NCI-H146 (cell line): ENCODE data around the gene CCNDBP1.
"Not testable (repeated sequence)": the region's sequence is repeated elsewhere in the genome, so short reads cannot be mapped to it uniquely, and the experiment has no call there.

Experiments
- DNase-seq: peaks from one replicate; lab custom pipeline; 2025; lab: John Stamatoyannopoulos, UW

CCNDBP1 gene, protein sequence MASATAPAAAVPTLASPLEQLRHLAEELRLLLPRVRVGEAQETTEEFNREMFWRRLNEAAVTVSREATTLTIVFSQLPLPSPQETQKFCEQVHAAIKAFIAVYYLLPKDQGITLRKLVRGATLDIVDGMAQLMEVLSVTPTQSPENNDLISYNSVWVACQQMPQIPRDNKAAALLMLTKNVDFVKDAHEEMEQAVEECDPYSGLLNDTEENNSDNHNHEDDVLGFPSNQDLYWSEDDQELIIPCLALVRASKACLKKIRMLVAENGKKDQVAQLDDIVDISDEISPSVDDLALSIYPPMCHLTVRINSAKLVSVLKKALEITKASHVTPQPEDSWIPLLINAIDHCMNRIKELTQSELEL

DNA sequence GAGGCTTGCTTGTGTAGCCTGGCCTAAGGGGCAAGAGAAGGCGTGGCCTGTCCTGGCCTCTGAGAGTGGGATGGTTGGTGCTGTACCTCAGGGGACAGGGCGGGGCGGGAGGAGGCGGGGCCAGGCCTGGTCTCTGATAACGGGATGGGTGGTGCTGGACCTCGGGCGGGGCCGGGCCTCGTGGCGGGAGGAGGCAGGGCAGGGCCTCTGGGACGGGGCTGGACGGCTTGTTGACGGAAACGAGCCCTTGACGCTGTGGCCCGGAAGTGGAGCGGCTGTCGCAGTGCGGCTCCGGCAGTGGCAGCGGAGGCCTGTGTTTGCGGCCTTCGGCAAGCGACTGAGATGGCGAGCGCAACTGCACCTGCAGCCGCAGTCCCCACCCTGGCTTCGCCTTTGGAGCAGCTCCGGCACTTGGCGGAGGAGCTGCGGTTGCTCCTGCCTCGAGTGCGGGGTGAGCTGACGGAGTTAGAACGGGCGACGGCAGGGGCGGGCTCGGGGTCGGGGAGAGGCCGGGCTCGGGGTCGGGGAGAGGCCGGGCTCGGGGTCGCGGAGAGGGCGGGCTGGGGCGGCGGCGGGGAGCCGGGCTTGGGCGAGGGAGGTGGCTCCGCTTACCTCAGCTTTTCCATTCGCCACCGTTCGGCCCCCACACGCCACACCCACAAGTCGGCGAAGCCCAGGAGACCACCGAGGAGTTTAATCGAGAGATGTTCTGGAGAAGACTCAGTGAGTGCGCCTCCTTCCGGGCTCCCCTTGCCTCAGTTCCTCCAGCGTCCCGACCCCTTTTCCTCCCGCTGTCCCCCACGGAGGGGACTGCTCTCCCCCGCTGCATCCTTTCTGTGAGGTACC, at the start of gene CCNDBP1:
Gene CCNDBP1 (plus strand): TSS at position 247 of the 846 bp plus-strand sequence. CDS start 96 bp downstream, at position 343.
- DNase-seq = peak; percentile 93

DNA sequence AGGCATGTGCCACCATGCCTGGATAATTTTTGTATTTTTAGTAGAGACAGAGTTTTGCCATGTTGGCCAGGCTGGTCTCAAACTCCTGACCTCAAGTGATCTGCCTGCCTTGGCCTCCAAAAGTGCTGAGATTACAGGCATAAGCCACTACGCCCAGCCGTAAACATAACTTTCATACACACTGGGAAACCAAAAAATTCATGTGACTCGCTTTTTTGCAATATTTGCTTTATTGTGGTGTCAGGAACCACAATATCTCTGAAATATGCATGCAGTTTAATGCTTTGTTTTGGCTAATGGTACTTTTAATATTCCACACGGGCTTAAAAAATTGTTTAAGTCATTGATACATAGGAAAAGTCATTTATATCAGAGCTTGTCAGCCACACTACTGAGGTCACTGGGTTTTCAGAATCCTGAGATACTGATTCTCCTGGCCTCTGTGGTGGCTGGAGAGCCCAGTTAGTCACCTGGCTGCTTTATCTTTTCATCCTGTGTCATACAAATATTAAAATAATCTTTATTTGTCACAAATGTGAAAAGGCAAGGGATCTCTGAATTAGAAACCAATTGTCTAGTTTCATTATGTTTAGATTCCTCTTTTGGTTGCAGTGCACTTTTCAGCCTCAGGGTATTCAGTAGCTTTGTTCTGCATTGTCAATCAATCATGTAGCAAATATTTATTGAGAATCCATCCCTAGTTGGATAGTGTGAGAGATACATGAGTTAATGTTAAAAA, 41.8 kb upstream of the CCNDBP1 start:
- no peak for DNase-seq

GRCh38 chr15:43144512-43144911, 40.7 kb upstream of the CCNDBP1 start:
- DNase-seq = no peak

DNA sequence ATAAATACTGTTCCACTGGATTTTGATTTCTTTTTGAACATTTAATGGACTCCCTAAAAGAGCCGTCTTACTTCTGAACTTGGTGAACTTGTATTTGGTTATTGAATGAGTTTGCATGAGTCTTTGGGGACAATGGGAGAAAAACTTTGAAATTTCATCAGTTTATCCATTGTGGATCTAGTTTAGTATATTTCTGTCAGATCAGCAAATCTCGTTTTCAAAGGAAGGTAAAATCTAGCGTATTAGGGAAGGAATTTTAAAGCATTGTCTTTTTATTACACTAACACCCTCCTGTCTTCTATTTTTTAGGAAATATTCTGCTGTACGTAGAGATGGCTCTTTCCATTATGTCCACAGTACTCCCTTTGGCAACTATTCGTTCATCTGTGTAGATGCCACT, 39.0 kb upstream of the CCNDBP1 start:
- no peak for DNase-seq

- no peak for DNase-seq
Observed at GRCh38 chr15:43150191-43150929, 34.8 kb upstream of the CCNDBP1 start.

GRCh38 chr15:43151688-43152087, 33.5 kb upstream of the CCNDBP1 start:
- DNase-seq = no peak

- no peak for DNase-seq
Observed at GRCh38 chr15:43153269-43153668, 31.9 kb upstream of the CCNDBP1 start.

GRCh38 chr15:43165801-43166325, 19.3 kb upstream of the CCNDBP1 start:
- no peak for DNase-seq

DNA sequence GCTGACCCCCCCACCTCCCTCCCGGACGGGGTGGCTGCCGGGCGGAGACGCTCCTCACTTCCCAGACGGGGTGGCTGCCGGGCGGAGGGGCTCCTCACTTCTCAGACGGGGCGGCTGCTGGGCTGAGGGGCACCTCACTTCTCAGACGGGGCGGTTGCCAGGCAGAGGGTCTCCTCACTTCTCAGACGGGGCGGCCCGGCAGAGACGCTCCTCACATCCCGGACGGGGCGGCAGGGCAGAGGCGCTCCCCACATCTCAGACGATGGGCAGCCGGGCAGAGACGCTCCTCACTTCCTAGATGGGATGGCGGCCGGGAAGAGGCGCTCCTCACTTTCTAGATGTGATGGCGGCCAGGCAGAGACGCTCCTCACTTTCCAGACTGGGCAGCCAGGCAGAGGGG, 17.9 kb upstream of the CCNDBP1 start:
- DNase-seq = not testable (repeated sequence)

DNA sequence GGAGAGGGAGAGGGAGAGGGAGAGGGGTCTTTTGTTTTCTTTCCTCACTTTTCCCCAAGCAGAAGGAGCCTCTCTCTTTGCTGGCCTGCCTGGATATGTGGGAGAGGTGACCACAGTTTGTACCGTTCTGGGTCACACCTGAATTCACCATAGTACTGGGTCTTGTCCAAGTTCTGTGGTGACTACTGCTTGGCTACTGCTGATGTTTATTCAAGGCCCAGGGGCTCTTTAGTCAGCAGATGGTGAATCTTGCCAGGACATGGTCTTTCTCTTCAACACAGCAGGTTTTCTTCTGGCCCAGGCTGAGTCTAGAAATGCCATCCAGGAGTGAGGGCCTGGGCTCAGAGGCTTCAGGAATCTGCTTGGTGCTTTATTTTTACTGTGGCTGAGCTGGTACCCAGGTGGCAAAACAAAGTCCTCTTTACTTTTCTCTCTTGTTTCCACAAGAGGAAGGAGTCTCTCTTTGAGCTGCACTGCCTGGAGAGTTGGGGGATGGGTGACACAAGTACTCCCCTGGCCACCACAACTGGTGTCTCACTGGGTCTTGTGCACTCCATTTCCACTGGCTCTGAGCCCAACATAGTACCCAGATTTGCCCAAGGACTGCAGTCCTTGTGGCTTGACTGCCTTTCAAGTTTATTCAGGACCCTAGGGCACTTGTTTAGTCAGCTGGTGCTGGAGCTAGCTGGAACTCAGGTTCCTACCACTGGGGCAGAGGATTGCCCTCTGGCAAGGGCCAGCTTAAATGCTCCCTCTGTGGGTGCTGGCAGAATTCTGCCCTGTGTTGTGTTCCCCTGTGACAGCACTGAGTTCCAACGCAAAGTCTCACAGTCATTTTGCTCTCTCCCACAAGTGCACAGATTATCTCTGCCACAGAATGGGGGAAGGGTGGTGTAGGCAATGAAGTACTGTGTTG, 16.8 kb upstream of the CCNDBP1 start:
- no peak for DNase-seq

DNA sequence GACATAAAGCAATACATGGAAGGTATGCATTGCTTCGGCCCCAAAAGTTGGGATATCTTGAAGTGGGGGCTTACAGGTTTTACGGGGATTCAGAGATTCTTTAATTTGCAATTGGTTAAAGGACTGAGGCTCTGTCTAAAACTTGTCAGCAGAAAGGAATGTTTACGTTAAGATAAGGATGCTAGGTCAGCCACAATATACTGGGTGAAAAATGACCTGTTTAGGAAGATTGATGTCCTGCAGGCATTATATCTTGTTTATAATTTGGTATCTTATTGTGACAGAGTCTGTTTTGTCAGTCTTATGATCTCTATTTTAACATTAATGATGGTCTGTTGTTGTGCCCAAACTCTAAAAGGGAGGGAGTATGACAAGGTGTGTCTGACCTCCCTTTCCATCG, 15.3 kb upstream of the CCNDBP1 start:
- DNase-seq = no peak

GRCh38 chr15:43175656-43176309, 9.4 kb upstream of the CCNDBP1 start:
- DNase-seq = not testable (repeated sequence)

- not testable (repeated sequence) for DNase-seq
Observed at GRCh38 chr15:43177147-43177546, 8.1 kb upstream of the CCNDBP1 start.

DNA sequence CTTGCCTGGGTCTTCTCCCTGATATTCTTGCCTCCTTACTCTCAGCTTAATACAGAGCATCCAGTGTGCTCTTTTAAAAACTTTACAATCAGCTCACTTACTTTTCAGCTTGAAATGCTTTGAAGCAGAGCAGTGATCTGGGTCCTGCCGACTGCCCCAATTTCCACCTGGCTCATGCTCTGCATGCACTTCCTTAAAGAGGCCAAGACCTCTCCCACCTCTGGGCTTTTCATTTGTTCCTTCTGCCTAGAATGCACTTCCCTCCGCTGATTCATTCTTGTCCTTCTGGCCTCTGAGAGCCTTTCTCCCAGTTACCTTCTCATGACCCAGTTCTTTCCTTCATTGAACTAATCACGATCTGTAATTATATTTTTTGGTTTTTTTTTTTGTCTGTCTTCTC, 1.9 kb upstream of the CCNDBP1 start:
- DNase-seq = no peak

DNA sequence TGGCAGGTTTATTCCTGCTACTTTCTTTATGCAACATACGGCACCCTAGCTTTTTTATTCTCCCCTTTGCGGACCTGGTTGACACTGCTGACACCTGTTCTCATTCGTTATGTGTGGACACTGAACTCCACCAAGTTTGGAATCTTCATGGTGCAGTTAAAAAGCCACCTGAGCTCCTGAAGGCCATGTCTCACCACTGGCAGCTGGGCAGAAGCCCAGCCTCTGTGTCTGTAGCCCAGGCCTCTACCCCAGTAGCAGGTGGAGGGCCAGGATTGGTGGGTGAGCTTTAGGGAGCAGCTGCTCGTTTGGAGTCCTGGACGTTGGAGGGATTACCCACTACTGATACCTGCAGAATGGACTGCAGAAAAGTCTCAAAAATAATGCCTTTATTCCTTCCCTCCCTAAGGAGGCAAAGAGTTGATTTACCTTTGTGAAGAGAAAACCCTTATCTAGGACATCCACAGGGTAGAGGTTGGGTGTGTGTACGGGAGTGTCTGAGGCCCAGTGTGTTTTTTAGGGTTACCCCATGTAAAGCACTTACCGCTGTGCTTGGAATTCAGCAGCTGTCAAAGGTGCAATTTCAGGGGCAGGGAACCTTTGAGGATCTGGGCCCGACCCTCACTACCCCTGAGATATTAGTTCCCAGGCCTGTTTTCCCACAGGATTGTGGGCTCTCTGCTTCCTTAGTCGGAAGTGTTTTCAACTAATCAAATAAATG, 637 bp upstream of the CCNDBP1 start:
- DNase-seq = no peak

DNA sequence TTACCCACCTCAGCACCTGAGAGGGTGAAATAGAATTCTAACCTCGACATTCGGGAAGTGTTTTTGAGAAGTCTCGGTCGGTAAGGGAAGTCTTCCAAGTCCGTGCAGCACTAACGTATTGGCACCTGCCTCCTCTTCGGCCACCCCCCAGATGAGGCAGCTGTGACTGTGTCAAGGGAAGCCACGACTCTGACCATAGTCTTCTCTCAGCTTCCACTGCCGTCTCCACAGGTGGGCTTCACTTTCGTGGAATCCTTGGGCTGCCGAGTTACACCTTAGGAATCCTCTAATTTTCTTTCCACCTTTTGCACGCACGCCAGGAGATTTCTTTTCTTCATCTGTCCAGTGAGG, 775 bp downstream of the CCNDBP1 start:
- DNase-seq = no peak

DNA sequence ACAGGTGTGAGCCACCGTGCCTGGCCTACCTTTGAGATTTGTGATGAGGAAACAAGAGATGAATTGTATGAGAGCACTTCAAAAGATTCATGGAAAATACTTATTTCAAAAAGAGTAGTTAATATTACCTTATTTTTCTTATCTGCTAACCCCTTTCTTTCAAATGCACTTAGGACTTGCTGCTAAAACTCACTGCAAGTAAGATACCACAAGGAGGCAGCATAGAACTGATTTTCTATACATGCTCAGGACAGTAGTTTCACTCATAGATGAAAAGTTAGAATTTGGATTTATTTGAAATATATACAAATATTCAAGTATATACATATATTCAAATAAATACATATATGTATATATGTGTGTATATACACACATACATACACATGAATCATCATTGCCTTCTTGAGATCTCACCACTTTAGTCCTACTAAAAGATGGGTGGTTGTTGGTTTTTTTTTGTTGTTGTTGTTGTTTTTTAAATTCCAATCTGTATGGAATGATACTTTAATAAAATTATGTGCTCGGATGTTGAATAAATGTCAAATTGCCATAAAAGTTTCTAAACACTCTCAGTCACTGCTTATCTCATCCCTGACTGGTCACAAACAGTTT, 2.4 kb downstream of the CCNDBP1 start:
- DNase-seq = peak; percentile 6

DNA sequence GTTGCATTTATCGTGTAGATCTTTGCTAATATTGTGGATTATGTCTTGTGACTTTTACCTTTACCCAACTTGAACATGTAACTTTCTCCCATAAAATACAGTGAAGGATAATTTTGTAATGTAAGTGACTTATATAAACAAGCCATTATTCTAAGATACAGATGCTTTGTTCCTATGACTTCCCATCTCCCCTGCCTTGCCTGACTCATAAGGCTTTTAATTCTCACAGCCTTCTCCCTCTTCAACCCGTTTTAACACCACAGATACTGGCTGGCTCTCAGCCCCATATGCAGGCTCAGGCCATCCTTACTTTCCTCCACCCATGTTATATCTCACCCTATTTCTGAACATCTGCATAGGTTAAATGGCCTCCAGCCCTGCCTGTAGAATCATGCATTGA, 4.1 kb downstream of the CCNDBP1 start:
- no peak for DNase-seq

DNA sequence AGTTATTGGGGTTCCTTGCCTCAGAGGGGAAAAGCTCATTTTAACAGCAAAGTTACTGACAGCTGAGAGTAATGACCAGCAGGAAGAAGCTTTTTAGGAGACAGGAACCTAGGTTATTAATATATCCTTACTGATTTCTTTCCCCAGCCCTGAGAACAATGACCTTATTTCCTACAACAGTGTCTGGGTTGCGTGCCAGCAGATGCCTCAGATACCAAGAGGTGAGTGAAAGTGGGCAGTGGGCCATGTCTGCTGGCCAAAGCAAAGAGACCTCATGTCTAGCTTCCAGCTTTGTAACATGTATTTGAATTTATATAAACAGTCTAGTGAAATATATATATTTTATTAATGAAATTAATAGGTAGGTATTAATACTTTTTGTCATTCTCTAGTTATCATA, 5.0 kb downstream of the CCNDBP1 start:
- no peak for DNase-seq
